ENCODE data around the gene CNTRL. TPM values are rescaled to one million over a fixed set of nuclear protein-coding genes. Genes with fewer than 3 reads are reported as not detected.

CNTRL gene
- total and polyA plus RNA-seq, 2 donors (not counting 1 experiment from before 2014, with no cell fraction given) = 3.8 to 6.8 TPM

- Histone ChIP-seq H3K4me3 (replicated peaks in 1 of 4; ENCODE audit: control extremely low read depth in 1 of 4, insufficient read depth in 1 of 4, low read depth in 3 of 4, low read length in 4 of 4) (no peak overlapping the region), H3K27me3 (ENCODE audit: control insufficient read depth, insufficient read depth, low read length) (no peaks in the 10 kb centered on the region), H3K27ac (ENCODE audit: insufficient read depth, low read length) (no peak overlapping the region), H4K20me1 (ENCODE audit: control insufficient read depth, extremely low read depth, insufficient read depth, low read length) (peaks cover under 1% of the 10 kb centered on the region), H2AFZ (ENCODE audit: low read length) (no peak overlapping the region), H3K9me3 (ENCODE audit: control insufficient read depth, insufficient read depth, low read depth, low read length) (no peaks in the 10 kb centered on the region), H3K9ac (ENCODE audit: insufficient read depth, low read length) (no peak overlapping the region), H3K79me2 (ENCODE audit: control insufficient read depth, insufficient read depth, low read length) (peaks cover 41% of the 10 kb centered on the region), H3K4me1 (ENCODE audit: control insufficient read depth, extremely low read depth, insufficient read depth, low read length) (peaks cover 2% of the 10 kb centered on the region), H3K4me2 (ENCODE audit: extremely low read depth, insufficient read depth, low read length) (no peak overlapping the region), H3K36me3 (ENCODE audit: control insufficient read depth, insufficient read depth, low read length) (peaks cover 4% of the 10 kb centered on the region)
- peak in 1 of 2 donors; percentile 17 for DNase-seq (ENCODE audit: low read depth in 2 of 2)
- no peak for TF ChIP-seq EZH2 (IDR thresholded peaks at IDR 0.05; ENCODE audit: low read length, missing control alignments)
- TF ChIP-seq, protein P1, sequence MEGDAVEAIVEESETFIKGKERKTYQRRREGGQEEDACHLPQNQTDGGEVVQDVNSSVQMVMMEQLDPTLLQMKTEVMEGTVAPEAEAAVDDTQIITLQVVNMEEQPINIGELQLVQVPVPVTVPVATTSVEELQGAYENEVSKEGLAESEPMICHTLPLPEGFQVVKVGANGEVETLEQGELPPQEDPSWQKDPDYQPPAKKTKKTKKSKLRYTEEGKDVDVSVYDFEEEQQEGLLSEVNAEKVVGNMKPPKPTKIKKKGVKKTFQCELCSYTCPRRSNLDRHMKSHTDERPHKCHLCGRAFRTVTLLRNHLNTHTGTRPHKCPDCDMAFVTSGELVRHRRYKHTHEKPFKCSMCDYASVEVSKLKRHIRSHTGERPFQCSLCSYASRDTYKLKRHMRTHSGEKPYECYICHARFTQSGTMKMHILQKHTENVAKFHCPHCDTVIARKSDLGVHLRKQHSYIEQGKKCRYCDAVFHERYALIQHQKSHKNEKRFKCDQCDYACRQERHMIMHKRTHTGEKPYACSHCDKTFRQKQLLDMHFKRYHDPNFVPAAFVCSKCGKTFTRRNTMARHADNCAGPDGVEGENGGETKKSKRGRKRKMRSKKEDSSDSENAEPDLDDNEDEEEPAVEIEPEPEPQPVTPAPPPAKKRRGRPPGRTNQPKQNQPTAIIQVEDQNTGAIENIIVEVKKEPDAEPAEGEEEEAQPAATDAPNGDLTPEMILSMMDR (conservative IDR thresholded peaks at IDR 0.05 in 1 of 2, IDR thresholded peaks at IDR 0.05 in 1 of 2; ENCODE audit: low read depth in 1 of 2, low read length in 2 of 2) = no peak
Observed at GRCh38 chr9:121183666-121184423, 109.1 kb downstream of the CNTRL start.

DNA sequence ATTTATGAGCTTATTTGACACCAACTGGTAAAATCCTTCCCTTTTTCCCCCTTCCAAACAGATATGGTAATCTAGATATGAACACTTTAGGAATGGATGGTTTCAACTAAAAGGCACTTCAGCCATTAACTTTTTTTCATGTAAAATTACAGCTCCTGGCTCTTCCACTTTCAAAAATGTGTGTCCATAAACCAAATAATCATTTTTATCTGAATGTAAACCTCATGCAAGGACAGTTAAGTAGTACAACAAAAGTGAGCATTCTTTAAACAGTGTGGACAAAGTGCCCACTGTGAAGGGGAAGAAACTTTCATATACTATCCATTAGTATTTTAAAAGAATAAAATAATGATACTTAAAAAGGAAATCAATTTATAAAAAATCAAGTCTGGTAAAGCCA lies 109.7 kb downstream of the CNTRL start:
- Histone ChIP-seq H3K9ac (ENCODE audit: insufficient read depth, low read length) (no peak overlapping the region), H3K9me3 (ENCODE audit: control insufficient read depth, insufficient read depth, low read depth, low read length) (no peaks in the 10 kb centered on the region)

DNA sequence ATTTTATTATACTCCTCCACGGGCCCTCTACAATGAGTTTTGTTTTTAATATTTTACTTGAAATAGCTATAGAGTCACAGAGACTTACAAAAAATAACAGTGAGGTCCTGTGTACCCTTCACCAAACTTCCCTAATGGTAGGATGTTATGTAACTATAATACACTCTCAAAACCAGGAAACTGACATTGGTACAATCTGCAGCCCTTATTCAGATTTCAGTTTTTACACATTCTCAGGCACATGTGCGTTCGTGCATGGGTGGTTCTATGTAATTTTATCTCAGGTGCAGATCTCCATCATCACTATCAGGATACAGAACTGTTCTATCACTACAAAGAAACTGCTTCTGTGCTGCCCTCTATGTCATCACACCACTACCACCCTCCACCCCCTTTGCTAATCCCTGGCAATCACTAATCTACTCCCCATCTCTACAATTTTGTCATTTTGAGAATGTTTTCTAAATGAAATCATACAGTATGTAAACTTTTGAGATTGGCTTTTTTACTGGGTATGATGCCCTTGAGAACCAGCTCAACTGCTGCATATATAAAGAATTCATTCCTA lies 110.5 kb downstream of the CNTRL start:
- H3K9me3 ChIP-seq (ENCODE audit: control insufficient read depth, insufficient read depth, low read depth, low read length) = no peaks in the 10 kb centered on the region
- DNase-seq (ENCODE audit: low read depth in 2 of 2) = no peak
- H3K9ac ChIP-seq (ENCODE audit: insufficient read depth, low read length) = no peak overlapping the region
- H3K4me2 ChIP-seq (ENCODE audit: extremely low read depth, insufficient read depth, low read length) = no peak overlapping the region
- H3K79me2 ChIP-seq (ENCODE audit: control insufficient read depth, insufficient read depth, low read length) = peaks cover 54% of the 10 kb centered on the region
- H2AFZ ChIP-seq (ENCODE audit: low read length) = no peak overlapping the region
- TF ChIP-seq, protein P1 (conservative IDR thresholded peaks at IDR 0.05 in 1 of 2, IDR thresholded peaks at IDR 0.05 in 1 of 2; ENCODE audit: low read depth in 1 of 2, low read length in 2 of 2) = no peak
- TF ChIP-seq EZH2 (IDR thresholded peaks at IDR 0.05; ENCODE audit: low read length, missing control alignments) = no peak
- H3K36me3 ChIP-seq (ENCODE audit: control insufficient read depth, insufficient read depth, low read length) = peaks cover 4% of the 10 kb centered on the region
- no peak overlapping the region for H3K27ac ChIP-seq (ENCODE audit: insufficient read depth, low read length)
- peaks cover 2% of the 10 kb centered on the region for H3K4me1 ChIP-seq (ENCODE audit: control insufficient read depth, extremely low read depth, insufficient read depth, low read length)
- peaks cover 2% of the 10 kb centered on the region for H4K20me1 ChIP-seq (ENCODE audit: control insufficient read depth, extremely low read depth, insufficient read depth, low read length)
- H3K4me3 ChIP-seq (replicated peaks in 1 of 4; ENCODE audit: control extremely low read depth in 1 of 4, insufficient read depth in 1 of 4, low read depth in 3 of 4, low read length in 4 of 4) = no peak overlapping the region
- no peaks in the 10 kb centered on the region for H3K27me3 ChIP-seq (ENCODE audit: control insufficient read depth, insufficient read depth, low read length)

More for the DNA sequence above, 109.7 kb downstream of the CNTRL start:
- TF ChIP-seq, protein P1 (conservative IDR thresholded peaks at IDR 0.05 in 1 of 2, IDR thresholded peaks at IDR 0.05 in 1 of 2; ENCODE audit: low read depth in 1 of 2, low read length in 2 of 2) = no peak
- Histone ChIP-seq H4K20me1 (ENCODE audit: control insufficient read depth, extremely low read depth, insufficient read depth, low read length) (peaks cover 2% of the 10 kb centered on the region), H3K27ac (ENCODE audit: insufficient read depth, low read length) (no peak overlapping the region), H3K79me2 (ENCODE audit: control insufficient read depth, insufficient read depth, low read length) (peaks cover 47% of the 10 kb centered on the region), H2AFZ (ENCODE audit: low read length) (no peak overlapping the region), H3K4me1 (ENCODE audit: control insufficient read depth, extremely low read depth, insufficient read depth, low read length) (peaks cover 2% of the 10 kb centered on the region), H3K36me3 (ENCODE audit: control insufficient read depth, insufficient read depth, low read length) (peaks cover 4% of the 10 kb centered on the region), H3K4me2 (ENCODE audit: extremely low read depth, insufficient read depth, low read length) (no peak overlapping the region), H3K27me3 (ENCODE audit: control insufficient read depth, insufficient read depth, low read length) (no peaks in the 10 kb centered on the region), H3K4me3 (replicated peaks in 1 of 4; ENCODE audit: control extremely low read depth in 1 of 4, insufficient read depth in 1 of 4, low read depth in 3 of 4, low read length in 4 of 4) (no peak overlapping the region)
- DNase-seq (ENCODE audit: low read depth in 2 of 2) = no peak
